HEK293 (cell line): ENCODE measurements around the gene TPRA1.

ENCODE experiments used
- CTCF ChIA-PET: fragments of 350-600 bp; formaldehyde crosslinking; extraction: SDS; loops from one replicate; lab custom pipeline; 2021; ENCODE audit warnings: antibody characterized with exemption; lab: Yijun Ruan, JAX
- POLR2A ChIA-PET: fragments of 300-600 bp; formaldehyde crosslinking; extraction: SDS; loops from one replicate; lab custom pipeline; 2020; ENCODE audit warnings: antibody characterized with exemption, inconsistent platforms; lab: Yijun Ruan, JAX
- H3K27ac ChIP-seq: fragments of 200-500 bp; sonication (Bioruptor generic); 2 replicates; pipeline ENCODE4 v1.5.1; 2014; ENCODE audit warnings: low read depth, low read length, control low read depth, inconsistent platforms; ENCODE audit errors: extremely low read depth
- H3K36me3 ChIP-seq, 2 experiments: fragments of 200-500 bp in 1 of 2; sonication (Bioruptor generic) in 1 of 2; 1 replicate in 1 of 2; 2 replicates in 1 of 2; pipeline ENCODE4 v1.5.1; 2014 to 2017; ENCODE audit warnings: inconsistent platforms in 2 of 2, low read length in 2 of 2; ENCODE audit not compliant: control insufficient read depth in 2 of 2, insufficient read depth in 1 of 2
- H3K4me1 ChIP-seq: fragments of 200-500 bp; sonication (Bioruptor generic); 2 replicates; pipeline ENCODE4 v1.5.1; 2014; ENCODE audit warnings: mild to moderate bottlenecking, low read length, inconsistent platforms; ENCODE audit not compliant: control insufficient read depth, insufficient read depth
- H3K4me3 ChIP-seq: 2 replicates; pipeline ENCODE4 v1.5.1; 2011; ENCODE audit warnings: low read depth, mild to moderate bottlenecking, control low read depth, low read length, moderate library complexity
- H3K9me3 ChIP-seq: fragments of 200-500 bp; sonication (Bioruptor generic); 2 replicates; pipeline ENCODE4 v1.5.1; 2014; ENCODE audit warnings: low read depth, low read length, inconsistent platforms; ENCODE audit not compliant: control insufficient read depth, insufficient read depth
- BCL6B ChIP-seq: fragments of 450-650 bp; formaldehyde crosslinking; IDR thresholded peaks from 2 replicates; pipeline ENCODE4 v1.5.1; 2017; ENCODE audit warnings: missing biosample characterization, missing genetic modification characterization
- FEZF1 ChIP-seq: fragments of 450-650 bp; formaldehyde crosslinking; IDR thresholded peaks from 2 replicates; pipeline ENCODE4 v1.5.1; 2016; ENCODE audit warnings: missing biosample characterization, missing genetic modification characterization
- GLIS1 ChIP-seq: fragments of 450-650 bp; formaldehyde crosslinking; IDR thresholded peaks from 2 replicates; pipeline ENCODE4 v1.5.1; 2016; ENCODE audit warnings: missing biosample characterization, missing genetic modification characterization
- KLF8 ChIP-seq: fragments of 450-650 bp; formaldehyde crosslinking; IDR thresholded peaks from 2 replicates; pipeline ENCODE4 v1.5.1; 2016; ENCODE audit warnings: missing biosample characterization, missing genetic modification characterization
- KLF9 ChIP-seq: fragments of 450-650 bp; formaldehyde crosslinking; IDR thresholded peaks from 2 replicates; pipeline ENCODE4 v1.5.1; 2016; ENCODE audit warnings: missing biosample characterization, missing genetic modification characterization, low read depth
- MZF1 ChIP-seq: fragments of 450-650 bp; formaldehyde crosslinking; IDR thresholded peaks from 2 replicates; pipeline ENCODE4 v1.5.1; 2017; ENCODE audit warnings: missing biosample characterization, missing genetic modification characterization, borderline replicate concordance
- SCRT2 ChIP-seq: fragments of 450-650 bp; formaldehyde crosslinking; IDR thresholded peaks from 2 replicates; pipeline ENCODE4 v1.5.1; 2016; ENCODE audit warnings: missing biosample characterization, missing genetic modification characterization
- SETDB1 ChIP-seq: IDR thresholded peaks from one replicate; pipeline ENCODE4 v1.6.1; 2017; ENCODE audit warnings: mild to moderate bottlenecking, low read length, moderate library complexity, mixed read lengths; ENCODE audit not compliant: insufficient read length
- ZNF121 ChIP-seq: fragments of 450-650 bp; formaldehyde crosslinking; IDR thresholded peaks from 2 replicates; pipeline ENCODE4 v1.5.1; 2016; ENCODE audit warnings: missing biosample characterization, missing genetic modification characterization
- ZNF202 ChIP-seq: fragments of 450-650 bp; formaldehyde crosslinking; IDR thresholded peaks from 2 replicates; pipeline ENCODE4 v1.5.1; 2016; ENCODE audit warnings: missing biosample characterization, missing genetic modification characterization, borderline replicate concordance
- ZNF292 ChIP-seq: fragments of 450-650 bp; formaldehyde crosslinking; IDR thresholded peaks from 2 replicates; pipeline ENCODE4 v1.5.1; 2016; ENCODE audit warnings: low read depth, missing biosample characterization, missing genetic modification characterization, borderline replicate concordance
- ZNF324 ChIP-seq: fragments of 450-650 bp; formaldehyde crosslinking; IDR thresholded peaks from 2 replicates; pipeline ENCODE4 v1.5.1; 2016; ENCODE audit warnings: missing biosample characterization, missing genetic modification characterization
- ZNF354C ChIP-seq: fragments of 450-650 bp; formaldehyde crosslinking; IDR thresholded peaks from 2 replicates; pipeline ENCODE4 v1.5.1; 2016; ENCODE audit warnings: missing biosample characterization, missing genetic modification characterization, low read depth, borderline replicate concordance
- ZNF394 ChIP-seq: fragments of 450-650 bp; formaldehyde crosslinking; IDR thresholded peaks from 2 replicates; pipeline ENCODE4 v1.5.1; 2016; ENCODE audit warnings: missing biosample characterization, missing genetic modification characterization, mild to moderate bottlenecking, moderate library complexity, borderline replicate concordance
- ZNF501 ChIP-seq: fragments of 450-650 bp; formaldehyde crosslinking; IDR thresholded peaks from 2 replicates; pipeline ENCODE4 v1.5.1; 2016; ENCODE audit warnings: missing biosample characterization, missing genetic modification characterization
- ZNF585B ChIP-seq: fragments of 450-650 bp; formaldehyde crosslinking; IDR thresholded peaks from 2 replicates; pipeline ENCODE4 v1.5.1; 2016; ENCODE audit warnings: missing biosample characterization, missing genetic modification characterization
- ZNF596 ChIP-seq: fragments of 450-650 bp; IDR thresholded peaks from 2 replicates; pipeline ENCODE4 v1.5.0; 2018; ENCODE audit warnings: missing biosample characterization, mild to moderate bottlenecking, missing genetic modification characterization, moderate library complexity
- ZNF768 ChIP-seq: fragments of 450-650 bp; formaldehyde crosslinking; IDR thresholded peaks from 2 replicates; pipeline ENCODE4 v1.5.1; 2018; ENCODE audit warnings: missing biosample characterization, mild to moderate bottlenecking, missing genetic modification characterization
- ZNF830 ChIP-seq: fragments of 450-650 bp; IDR thresholded peaks from 2 replicates; pipeline ENCODE4 v1.5.0; 2018; ENCODE audit warnings: missing biosample characterization, missing genetic modification characterization, low read depth, mild to moderate bottlenecking, moderate library complexity
- ZNF837 ChIP-seq: fragments of 450-650 bp; formaldehyde crosslinking; IDR thresholded peaks from 2 replicates; pipeline ENCODE4 v1.5.1; 2016; ENCODE audit warnings: missing biosample characterization, missing genetic modification characterization
- TF ChIP-seq, protein P1 (sequence below): fragments of 450-650 bp; IDR thresholded peaks from 2 replicates; pipeline ENCODE4 v1.5.1; 2018; ENCODE audit warnings: missing biosample characterization, missing genetic modification characterization
- TF ChIP-seq, protein P2 (sequence below): fragments of 450-650 bp; formaldehyde crosslinking; IDR thresholded peaks from 2 replicates; pipeline ENCODE4 v1.5.1; 2016; ENCODE audit warnings: missing biosample characterization, missing genetic modification characterization, borderline replicate concordance
- TF ChIP-seq, protein P3 (sequence below): fragments of 450-650 bp; formaldehyde crosslinking; IDR thresholded peaks from 2 replicates; pipeline ENCODE4 v1.5.1; 2016; ENCODE audit warnings: missing biosample characterization, missing genetic modification characterization

Gene TPRA1

DNA sequence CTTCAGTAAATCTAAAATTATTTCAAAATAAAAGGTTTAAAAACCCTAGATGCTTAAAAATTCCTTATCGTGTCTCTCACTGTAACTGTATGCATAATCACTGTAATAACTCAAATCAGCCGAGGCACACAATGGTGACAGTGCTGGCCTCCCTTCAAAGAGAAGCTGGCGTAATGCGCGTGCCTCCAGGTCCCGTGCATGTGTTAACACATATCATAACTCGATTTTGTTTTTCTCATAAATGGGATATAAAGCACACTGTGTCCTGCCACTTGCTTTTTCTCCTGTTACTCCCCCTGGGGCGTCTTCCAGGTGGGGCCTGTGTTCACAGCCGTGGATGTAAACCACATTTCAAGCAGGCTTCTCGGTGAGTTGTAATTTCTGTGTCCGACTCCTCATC, 56.0 kb downstream of the TPRA1 start:
- Histone ChIP-seq H3K9me3 (no peaks in the 10 kb centered on the region), H3K4me3 (no peak overlapping the region), H3K27ac (no peak overlapping the region), H3K4me1 (no peaks in the 10 kb centered on the region), H3K36me3 (no peaks in the 10 kb centered on the region)
- POLR2A ChIA-PET: no interaction called here
- TF ChIP-seq BCL6B (tag by site-specific recombination) (no peak), ZNF324 (tag by site-specific recombination) (no peak), ZNF202 (tag by site-specific recombination) (no peak), MZF1 (tag by site-specific recombination) (no peak), ZNF394 (tag by site-specific recombination) (no peak), ZNF121 (tag by site-specific recombination) (no peak), ZNF585B (no peak), ZNF768 (tag by site-specific recombination) (no peak), ZNF354C (tag by site-specific recombination) (no peak), ZNF837 (tag by site-specific recombination) (no peak), ZNF292 (tag by site-specific recombination) (no peak), SETDB1 (no peak), SCRT2 (tag by site-specific recombination) (no peak)
- TF ChIP-seq, protein P1, sequence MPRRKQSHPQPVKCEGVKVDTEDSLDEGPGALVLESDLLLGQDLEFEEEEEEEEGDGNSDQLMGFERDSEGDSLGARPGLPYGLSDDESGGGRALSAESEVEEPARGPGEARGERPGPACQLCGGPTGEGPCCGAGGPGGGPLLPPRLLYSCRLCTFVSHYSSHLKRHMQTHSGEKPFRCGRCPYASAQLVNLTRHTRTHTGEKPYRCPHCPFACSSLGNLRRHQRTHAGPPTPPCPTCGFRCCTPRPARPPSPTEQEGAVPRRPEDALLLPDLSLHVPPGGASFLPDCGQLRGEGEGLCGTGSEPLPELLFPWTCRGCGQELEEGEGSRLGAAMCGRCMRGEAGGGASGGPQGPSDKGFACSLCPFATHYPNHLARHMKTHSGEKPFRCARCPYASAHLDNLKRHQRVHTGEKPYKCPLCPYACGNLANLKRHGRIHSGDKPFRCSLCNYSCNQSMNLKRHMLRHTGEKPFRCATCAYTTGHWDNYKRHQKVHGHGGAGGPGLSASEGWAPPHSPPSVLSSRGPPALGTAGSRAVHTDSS (tag by site-specific recombination): no peak
- CTCF ChIA-PET: interaction anchor here (0.5 kb wide), 1 partner anchor 308 kb away, joined by 3 read pairs; no protein-coding TSS in a partner anchor

DNA sequence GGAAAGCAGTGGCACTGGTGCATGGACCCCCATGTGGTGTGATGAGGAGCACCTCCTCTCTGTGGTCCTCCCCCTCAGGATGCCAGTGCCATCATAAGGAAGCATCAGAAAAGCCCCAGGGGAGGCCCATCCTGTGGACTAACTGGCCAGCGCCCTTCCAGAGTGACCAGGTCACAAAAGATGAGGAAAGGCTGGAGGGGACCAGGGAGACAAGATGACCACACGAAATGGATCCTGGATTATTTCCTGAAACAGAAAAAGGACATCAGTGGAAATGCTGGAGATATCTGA, 56.4 kb downstream of the TPRA1 start:
- Histone ChIP-seq H3K4me1 (no peaks in the 10 kb centered on the region), H3K36me3 (no peaks in the 10 kb centered on the region), H3K27ac (no peak overlapping the region), H3K9me3 (no peaks in the 10 kb centered on the region), H3K4me3 (no peak overlapping the region)
- POLR2A ChIA-PET: no interaction called here
- TF ChIP-seq, protein P2, sequence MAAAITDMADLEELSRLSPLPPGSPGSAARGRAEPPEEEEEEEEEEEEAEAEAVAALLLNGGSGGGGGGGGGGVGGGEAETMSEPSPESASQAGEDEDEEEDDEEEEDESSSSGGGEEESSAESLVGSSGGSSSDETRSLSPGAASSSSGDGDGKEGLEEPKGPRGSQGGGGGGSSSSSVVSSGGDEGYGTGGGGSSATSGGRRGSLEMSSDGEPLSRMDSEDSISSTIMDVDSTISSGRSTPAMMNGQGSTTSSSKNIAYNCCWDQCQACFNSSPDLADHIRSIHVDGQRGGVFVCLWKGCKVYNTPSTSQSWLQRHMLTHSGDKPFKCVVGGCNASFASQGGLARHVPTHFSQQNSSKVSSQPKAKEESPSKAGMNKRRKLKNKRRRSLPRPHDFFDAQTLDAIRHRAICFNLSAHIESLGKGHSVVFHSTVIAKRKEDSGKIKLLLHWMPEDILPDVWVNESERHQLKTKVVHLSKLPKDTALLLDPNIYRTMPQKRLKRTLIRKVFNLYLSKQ (tag by site-specific recombination): no peak
- no peak for TF ChIP-seq GLIS1 (tag by site-specific recombination)
- TF ChIP-seq, protein P3, sequence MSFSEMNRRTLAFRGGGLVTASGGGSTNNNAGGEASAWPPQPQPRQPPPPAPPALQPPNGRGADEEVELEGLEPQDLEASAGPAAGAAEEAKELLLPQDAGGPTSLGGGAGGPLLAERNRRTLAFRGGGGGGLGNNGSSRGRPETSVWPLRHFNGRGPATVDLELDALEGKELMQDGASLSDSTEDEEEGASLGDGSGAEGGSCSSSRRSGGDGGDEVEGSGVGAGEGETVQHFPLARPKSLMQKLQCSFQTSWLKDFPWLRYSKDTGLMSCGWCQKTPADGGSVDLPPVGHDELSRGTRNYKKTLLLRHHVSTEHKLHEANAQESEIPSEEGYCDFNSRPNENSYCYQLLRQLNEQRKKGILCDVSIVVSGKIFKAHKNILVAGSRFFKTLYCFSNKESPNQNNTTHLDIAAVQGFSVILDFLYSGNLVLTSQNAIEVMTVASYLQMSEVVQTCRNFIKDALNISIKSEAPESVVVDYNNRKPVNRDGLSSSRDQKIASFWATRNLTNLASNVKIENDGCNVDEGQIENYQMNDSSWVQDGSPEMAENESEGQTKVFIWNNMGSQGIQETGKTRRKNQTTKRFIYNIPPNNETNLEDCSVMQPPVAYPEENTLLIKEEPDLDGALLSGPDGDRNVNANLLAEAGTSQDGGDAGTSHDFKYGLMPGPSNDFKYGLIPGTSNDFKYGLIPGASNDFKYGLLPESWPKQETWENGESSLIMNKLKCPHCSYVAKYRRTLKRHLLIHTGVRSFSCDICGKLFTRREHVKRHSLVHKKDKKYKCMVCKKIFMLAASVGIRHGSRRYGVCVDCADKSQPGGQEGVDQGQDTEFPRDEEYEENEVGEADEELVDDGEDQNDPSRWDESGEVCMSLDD (tag by site-specific recombination): no peak
- no peak for TF ChIP-seq ZNF830 (tag by site-specific recombination)
- no peak for TF ChIP-seq KLF9 (tag by site-specific recombination)
- TF ChIP-seq ZNF501 (tag by site-specific recombination): no peak
- TF ChIP-seq KLF8 (tag by site-specific recombination): no peak
- TF ChIP-seq FEZF1: no peak
- TF ChIP-seq ZNF596: no peak
- CTCF ChIA-PET: no interaction called here
